GM04504 (cell line): ENCODE results near the gene MAST3.
"Not testable (repeated sequence)": the region's sequence is repeated elsewhere in the genome, so short reads cannot be mapped to it uniquely, and the experiment has no call there.

Experiments
- DNase-seq: peaks from one replicate; pipeline ENCODE4 v3.0.0-alpha.2; 2012; ENCODE audit warnings: low read depth

MAST3 gene

GRCh38 chr19:18089096-18089541 is 8.5 kb upstream of the MAST3 start:
- not testable (repeated sequence) for DNase-seq

- no peak for DNase-seq
Observed at GRCh38 chr19:18089726-18090125, 7.9 kb upstream of the MAST3 start.

GRCh38 chr19:18090545-18091216 is 6.9 kb upstream of the MAST3 start:
- no peak for DNase-seq

GRCh38 chr19:18091217-18091608 is 6.4 kb upstream of the MAST3 start:
- no peak for DNase-seq

- no peak for DNase-seq
Observed at GRCh38 chr19:18093439-18094161, 4.0 kb upstream of the MAST3 start.

- no peak for DNase-seq
Observed at GRCh38 chr19:18096258-18096657, 1.3 kb upstream of the MAST3 start.

GRCh38 chr19:18097993-18098890 is 664 bp downstream of the MAST3 start:
- no peak for DNase-seq

GRCh38 chr19:18098891-18099622 is 1.5 kb downstream of the MAST3 start:
- DNase-seq: no peak

- DNase-seq: no peak
Observed at GRCh38 chr19:18099623-18099995, 2.0 kb downstream of the MAST3 start.

- no peak for DNase-seq
Observed at GRCh38 chr19:18100710-18101109, 3.1 kb downstream of the MAST3 start.

GRCh38 chr19:18101268-18101667 is 3.7 kb downstream of the MAST3 start:
- no peak for DNase-seq

GRCh38 chr19:18102916-18103542 is 5.5 kb downstream of the MAST3 start:
- DNase-seq: no peak

- DNase-seq: no peak
Observed at GRCh38 chr19:18104793-18105131, 7.2 kb downstream of the MAST3 start.

GRCh38 chr19:18105259-18105658 is 7.7 kb downstream of the MAST3 start:
- DNase-seq: not testable (repeated sequence)

- no peak for DNase-seq
Observed at GRCh38 chr19:18107235-18107634, 9.7 kb downstream of the MAST3 start.

- no peak for DNase-seq
Observed at GRCh38 chr19:18108897-18109296, 11.3 kb downstream of the MAST3 start.

GRCh38 chr19:18109341-18109732 is 11.8 kb downstream of the MAST3 start:
- no peak for DNase-seq

- DNase-seq: no peak
Observed at GRCh38 chr19:18109733-18110608, 12.4 kb downstream of the MAST3 start.

GRCh38 chr19:18110609-18111232 is 13.1 kb downstream of the MAST3 start:
- DNase-seq: no peak

- DNase-seq: peak; percentile 56
Observed at GRCh38 chr19:18112989-18113478, 15.5 kb downstream of the MAST3 start.
